ENCODE measurements around the gene DCLK1.

Gene DCLK1

GRCh38 chr13:36129539-36129938 lies 1.6 kb downstream of the DCLK1 start:
- no peak for TF ChIP-seq CTCF (conservative IDR thresholded peaks at IDR 0.05; ENCODE audit: low read depth)
- ChIA-PET POLR2A (ENCODE audit: low non-redundant PET) (no interaction called here), CTCF (interaction anchor here (0.5 kb wide), 1 partner anchor 797 kb away, joined by 3 read pairs; no protein-coding TSS in a partner anchor)
- DNase-seq (ENCODE audit: low spot score), result no peak
- no peak overlapping the region for H3K27ac ChIP-seq

- H3K27ac ChIP-seq, result no peak overlapping the region
- no peak for TF ChIP-seq CTCF (conservative IDR thresholded peaks at IDR 0.05; ENCODE audit: low read depth)
- POLR2A ChIA-PET (ENCODE audit: low non-redundant PET), result no interaction called here
- CTCF ChIA-PET, result no interaction called here
- no peak for DNase-seq (ENCODE audit: low spot score)
Observed at GRCh38 chr13:36126491-36126890, 4.7 kb downstream of the DCLK1 start.

GRCh38 chr13:36125841-36126240 lies 5.3 kb downstream of the DCLK1 start:
- no peak for DNase-seq (ENCODE audit: low spot score)
- no peak for TF ChIP-seq CTCF (conservative IDR thresholded peaks at IDR 0.05; ENCODE audit: low read depth)
- no peak overlapping the region for H3K27ac ChIP-seq
- CTCF ChIA-PET, result no interaction called here
- POLR2A ChIA-PET (ENCODE audit: low non-redundant PET), result no interaction called here

- ChIA-PET CTCF (interaction anchor here (0.6 kb wide), 1 partner anchor 533 kb away, joined by 3 read pairs; no protein-coding TSS in a partner anchor), POLR2A (ENCODE audit: low non-redundant PET) (no interaction called here)
- DNase-seq (ENCODE audit: low spot score), result no peak
- no peak for TF ChIP-seq CTCF (conservative IDR thresholded peaks at IDR 0.05; ENCODE audit: low read depth)
- no peak overlapping the region for H3K27ac ChIP-seq
Observed at GRCh38 chr13:36124236-36124822, 6.9 kb downstream of the DCLK1 start.

GRCh38 chr13:36115306-36115705 lies 15.9 kb downstream of the DCLK1 start:
- ChIA-PET CTCF (no interaction called here), POLR2A (ENCODE audit: low non-redundant PET) (no interaction called here)

GRCh38 chr13:36114233-36114632 lies 16.9 kb downstream of the DCLK1 start:
- H3K27ac ChIP-seq, result no peak overlapping the region
- POLR2A ChIA-PET (ENCODE audit: low non-redundant PET), result no interaction called here
- TF ChIP-seq CTCF (conservative IDR thresholded peaks at IDR 0.05; ENCODE audit: low read depth), result no peak
- CTCF ChIA-PET, result interaction anchor here (0.5 to 0.7 kb wide), 2 partner anchors 15 to 149 kb away, joined by 3 read pairs; no protein-coding TSS in a partner anchor
- no peak for DNase-seq (ENCODE audit: low spot score)

More at GRCh38 chr13:36115306-36115705, 15.9 kb downstream of the DCLK1 start:
- no peak overlapping the region for H3K27ac ChIP-seq
- no peak for TF ChIP-seq CTCF (conservative IDR thresholded peaks at IDR 0.05; ENCODE audit: low read depth)
- DNase-seq (ENCODE audit: low spot score), result no peak

Data from RWPE1 (cell line).